DOHH2 (cell line): ENCODE data around the gene NRBP1.

Source experiments
- H3F3A ChIP-seq: fragments of 200-600 bp; sonication (generic), shearing (Covaris generic); 2 replicates; pipeline ENCODE4 v1.6.0; 2016; ENCODE audit warnings: antibody characterized with exemption, mild to moderate bottlenecking; ENCODE audit not compliant: control insufficient read depth, insufficient read depth
- H3K27ac ChIP-seq: fragments of 200-600 bp; sonication (generic); 2 replicates; pipeline ENCODE4 v1.5.1; 2014; ENCODE audit warnings: low read depth, mild to moderate bottlenecking, low read length, moderate library complexity
- H3K27me3 ChIP-seq: fragments of 200-600 bp; sonication (generic); 2 replicates; pipeline ENCODE4 v1.6.1; 2014; ENCODE audit warnings: mild to moderate bottlenecking, low read length, mixed read lengths; ENCODE audit not compliant: control insufficient read depth
- H3K36me3 ChIP-seq: fragments of 200-600 bp; sonication (generic); 2 replicates; pipeline ENCODE4 v1.6.1; 2014; ENCODE audit warnings: mild to moderate bottlenecking, low read length, moderate library complexity, mixed read lengths; ENCODE audit not compliant: control insufficient read depth
- H3K4me1 ChIP-seq: fragments of 200-600 bp; sonication (generic); 2 replicates; pipeline ENCODE4 v1.6.1; 2014; ENCODE audit warnings: mild to moderate bottlenecking, low read length, mixed read lengths; ENCODE audit not compliant: control insufficient read depth
- H3K4me2 ChIP-seq: fragments of 200-600 bp; sonication (generic); 2 replicates; pipeline ENCODE4 v1.6.0; 2014; ENCODE audit warnings: mild to moderate bottlenecking, low read length, moderate library complexity
- H3K4me3 ChIP-seq: fragments of 200-600 bp; sonication (generic); 2 replicates; pipeline ENCODE4 v1.5.1; 2014; ENCODE audit warnings: mild to moderate bottlenecking, low read length, mixed read lengths
- H3K79me2 ChIP-seq: fragments of 200-600 bp; sonication (generic); 2 replicates; pipeline ENCODE4 v1.6.1; 2014; ENCODE audit warnings: mild to moderate bottlenecking, low read length, mixed read lengths; ENCODE audit not compliant: control insufficient read depth
- H3K9me2 ChIP-seq: fragments of 200-600 bp; sonication (generic); replicated peaks from 2 replicates; pipeline ENCODE4 v1.6.1; 2014; ENCODE audit warnings: mild to moderate bottlenecking, low read length, mixed read lengths; ENCODE audit not compliant: control insufficient read depth
- H3K9me3 ChIP-seq: fragments of 200-600 bp; sonication (generic); 2 replicates; pipeline ENCODE4 v1.6.1; 2014; ENCODE audit warnings: antibody characterized with exemption, low read length, mixed read lengths; ENCODE audit not compliant: control insufficient read depth, insufficient read depth
- H4K20me1 ChIP-seq: fragments of 200-600 bp; sonication (generic); 2 replicates; pipeline ENCODE4 v1.6.0; 2014; ENCODE audit warnings: low read depth, mild to moderate bottlenecking, antibody characterized with exemption, low read length, moderate library complexity; ENCODE audit not compliant: control insufficient read depth, insufficient read depth
- CTCF ChIP-seq: fragments of 200-600 bp; sonication (generic); IDR thresholded peaks from one replicate; pipeline ENCODE4 v1.5.1; 2014; ENCODE audit warnings: antibody characterized with exemption, mild to moderate bottlenecking, low read depth, low read length; ENCODE audit not compliant: poor library complexity, severe bottlenecking
- EZH2phosphoT487 ChIP-seq: fragments of 200-600 bp; sonication (generic); IDR thresholded peaks from 2 replicates; pipeline ENCODE4 v1.6.1; 2017; ENCODE audit warnings: borderline replicate concordance, mild to moderate bottlenecking, antibody characterized with exemption, low read length, moderate library complexity, mixed read lengths

NRBP1 gene

GRCh38 chr2:27435628-27436027 is 7.2 kb downstream of the NRBP1 start:
- TF ChIP-seq CTCF (no peak), EZH2phosphoT487 (no peak)
- Histone ChIP-seq H3K9me2 (no peaks in the 10 kb centered on the region), H3K4me1 (peaks cover under 1% of the 10 kb centered on the region; the same call in 1 of the 2 replicates), H3K4me3 (no peak overlapping the region), H3K79me2 (peaks cover 21% of the 10 kb centered on the region), H3K36me3 (peaks cover 64% of the 10 kb centered on the region), H3K9me3 (no peaks in the 10 kb centered on the region), H3K27ac (no peak overlapping the region), H3F3A (no peaks in the 10 kb centered on the region), H4K20me1 (no peaks in the 10 kb centered on the region), H3K4me2 (no peak overlapping the region), H3K27me3 (no peaks in the 10 kb centered on the region)

- Histone ChIP-seq H3F3A (no peaks in the 10 kb centered on the region), H4K20me1 (no peaks in the 10 kb centered on the region), H3K9me2 (no peaks in the 10 kb centered on the region), H3K4me2 (no peak overlapping the region), H3K27ac (no peak overlapping the region), H3K9me3 (no peaks in the 10 kb centered on the region), H3K36me3 (peaks cover 44% of the 10 kb centered on the region), H3K79me2 (no peaks in the 10 kb centered on the region), H3K4me3 (no peak overlapping the region), H3K4me1 (no peaks in the 10 kb centered on the region), H3K27me3 (no peaks in the 10 kb centered on the region)
- TF ChIP-seq EZH2phosphoT487, result no peak
- TF ChIP-seq CTCF, result no peak
These were observed 12.9 kb downstream of the NRBP1 start for GRCh38 chr2:27441226-27441926.

GRCh38 chr2:27441958-27442919 is 13.8 kb downstream of the NRBP1 start, which contains the start of gene KRTCAP3:
KRTCAP3 (plus strand) TSS chr2:27442381; CDS start chr2:27442413, 32 bp downstream.
- no peak within 1 kb of the TSS for H3K4me2 ChIP-seq
- no peaks in the 10 kb centered on the region for H3K27me3 ChIP-seq
- H3K4me1 ChIP-seq, result no peaks in the 10 kb centered on the region
- no peak within 1 kb of the TSS for H3K27ac ChIP-seq
- H3K36me3 ChIP-seq, result peaks cover 35% of the 10 kb centered on the region
- TF ChIP-seq EZH2phosphoT487 (no peak), CTCF (no peak)
- no peaks in the 10 kb centered on the region for H3F3A ChIP-seq
- no peaks in the 10 kb centered on the region for H3K9me3 ChIP-seq
- H3K4me3 ChIP-seq, result no peak within 1 kb of the TSS
- no peaks in the 10 kb centered on the region for H3K79me2 ChIP-seq
- H4K20me1 ChIP-seq, result no peaks in the 10 kb centered on the region
- H3K9me2 ChIP-seq, result no peaks in the 10 kb centered on the region
